Stimulated activated CD8-positive, alpha-beta memory T cell treated with anti-CD3 and anti-CD28 coated beads, Interleukin-7, amount 100 ng/mL, for 1 hour (primary cell): Measurements from ENCODE around the gene MICOS13.

Source experiments
- DNase-seq, 2 donors: peaks; one replicate each; pipeline ENCODE4 v3.0.0-alpha.2; 2020; ENCODE audit warnings: low read depth in 2 of 2

The MICOS13 gene

GRCh38 chr19:5628461-5628860, 51.9 kb downstream of the MICOS13 start:
- DNase-seq: no peak
